C4-2B (cell line): ENCODE measurements around the gene ANKRD12.

ENCODE experiments used
- CTCF ChIP-seq: fragments of 450-650 bp; conservative IDR thresholded peaks from 2 replicates; pipeline ENCODE4 v1.5.1; 2017; ENCODE audit warnings: mild to moderate bottlenecking
- ZFX ChIP-seq: fragments of 450-650 bp; IDR thresholded peaks from 2 replicates; pipeline ENCODE4 v1.6.1; 2017

GRCh38 chr18:9223356-9223755 lies 86.8 kb downstream of the ANKRD12 start:
- TF ChIP-seq CTCF (no peak), ZFX (no peak)
